ENCODE results near the gene EVA1C. TPM values are rescaled to one million over a fixed set of nuclear protein-coding genes. Genes with fewer than 3 reads are reported as not detected.

EVA1C gene
- total RNA-seq, 1 donor from 2014 or later = 1.2 TPM

DNA sequence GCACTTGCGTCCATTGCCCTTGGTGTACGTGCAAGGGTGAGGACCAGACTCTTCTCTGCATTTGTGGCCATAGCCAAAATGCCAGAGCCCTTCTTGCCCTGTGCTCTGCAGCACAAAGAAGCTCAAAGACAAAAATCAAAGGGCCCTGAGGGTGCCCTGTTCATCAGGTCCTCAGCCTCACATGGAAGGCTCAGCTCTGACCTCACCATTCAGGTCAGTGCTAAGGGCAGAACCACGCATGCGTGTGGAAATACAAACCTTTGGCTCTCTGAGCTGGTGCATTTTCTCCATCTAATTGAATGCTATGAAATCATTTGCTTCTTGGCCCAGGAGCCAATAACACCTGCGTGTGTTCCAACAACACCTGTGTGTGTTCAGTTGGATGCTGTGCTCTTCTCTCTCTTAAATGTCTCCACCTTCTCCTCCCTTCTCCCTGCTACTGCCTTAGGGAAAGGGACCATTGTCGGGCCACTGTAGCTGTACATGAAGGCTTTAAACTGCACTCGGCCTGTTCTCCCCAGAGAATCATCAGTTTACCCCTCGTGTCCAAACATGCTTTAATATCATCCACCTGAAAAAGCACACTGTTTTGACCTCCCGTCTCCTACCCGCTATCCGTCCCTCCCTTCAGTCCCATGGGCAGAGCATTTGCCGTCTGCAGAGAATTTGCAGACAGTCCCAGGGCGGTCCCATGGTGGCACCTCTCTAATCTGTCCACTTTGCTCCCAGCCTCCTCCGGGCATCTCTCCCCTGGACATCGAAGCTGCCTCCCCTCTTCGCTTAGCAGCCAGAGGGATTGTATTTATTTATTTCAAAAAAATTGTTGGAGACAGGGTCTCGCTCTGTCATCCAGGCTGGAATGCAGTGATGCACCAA is 60.6 kb downstream of the EVA1C start:
- Mint-ChIP-seq H3K9me3 (no peaks in the 10 kb centered on the region), H3K4me3 (peak overlapping the region; percentile 24), H3K36me3 (no peaks in the 10 kb centered on the region), H3K4me1 (peaks cover 23% of the 10 kb centered on the region), H3K27ac (peak overlapping the region; percentile 81), H3K27me3 (ENCODE audit: insufficient read depth, low read depth) (peaks cover 9% of the 10 kb centered on the region)
- Histone ChIP-seq H3K9ac (no peak overlapping the region), H3K4me3 (no peak overlapping the region), H4K20me1 (ENCODE audit: low read depth) (no peaks in the 10 kb centered on the region), H3K4me2 (no peak overlapping the region), H3K9me3 (ENCODE audit: low read depth) (no peaks in the 10 kb centered on the region), H3F3A (ENCODE audit: low read depth) (no peaks in the 10 kb centered on the region), H3K27me3 (no peaks in the 10 kb centered on the region), H3K4me1 (no peaks in the 10 kb centered on the region), H3K79me2 (ENCODE audit: low read depth) (no peaks in the 10 kb centered on the region), H3K27ac (no peak overlapping the region), H2AFZ (replicated peaks) (no peak overlapping the region), H3K36me3 (no peaks in the 10 kb centered on the region)
- TF ChIP-seq EZH2phosphoT487 (IDR thresholded peaks at IDR 0.05) (no peak), EZH2 (IDR thresholded peaks at IDR 0.05) (no peak)
- TF ChIP-seq, protein P1, sequence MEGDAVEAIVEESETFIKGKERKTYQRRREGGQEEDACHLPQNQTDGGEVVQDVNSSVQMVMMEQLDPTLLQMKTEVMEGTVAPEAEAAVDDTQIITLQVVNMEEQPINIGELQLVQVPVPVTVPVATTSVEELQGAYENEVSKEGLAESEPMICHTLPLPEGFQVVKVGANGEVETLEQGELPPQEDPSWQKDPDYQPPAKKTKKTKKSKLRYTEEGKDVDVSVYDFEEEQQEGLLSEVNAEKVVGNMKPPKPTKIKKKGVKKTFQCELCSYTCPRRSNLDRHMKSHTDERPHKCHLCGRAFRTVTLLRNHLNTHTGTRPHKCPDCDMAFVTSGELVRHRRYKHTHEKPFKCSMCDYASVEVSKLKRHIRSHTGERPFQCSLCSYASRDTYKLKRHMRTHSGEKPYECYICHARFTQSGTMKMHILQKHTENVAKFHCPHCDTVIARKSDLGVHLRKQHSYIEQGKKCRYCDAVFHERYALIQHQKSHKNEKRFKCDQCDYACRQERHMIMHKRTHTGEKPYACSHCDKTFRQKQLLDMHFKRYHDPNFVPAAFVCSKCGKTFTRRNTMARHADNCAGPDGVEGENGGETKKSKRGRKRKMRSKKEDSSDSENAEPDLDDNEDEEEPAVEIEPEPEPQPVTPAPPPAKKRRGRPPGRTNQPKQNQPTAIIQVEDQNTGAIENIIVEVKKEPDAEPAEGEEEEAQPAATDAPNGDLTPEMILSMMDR (IDR thresholded peaks at IDR 0.05) = no peak
- DNase-seq (ENCODE audit: low spot score) = no peak

DNA sequence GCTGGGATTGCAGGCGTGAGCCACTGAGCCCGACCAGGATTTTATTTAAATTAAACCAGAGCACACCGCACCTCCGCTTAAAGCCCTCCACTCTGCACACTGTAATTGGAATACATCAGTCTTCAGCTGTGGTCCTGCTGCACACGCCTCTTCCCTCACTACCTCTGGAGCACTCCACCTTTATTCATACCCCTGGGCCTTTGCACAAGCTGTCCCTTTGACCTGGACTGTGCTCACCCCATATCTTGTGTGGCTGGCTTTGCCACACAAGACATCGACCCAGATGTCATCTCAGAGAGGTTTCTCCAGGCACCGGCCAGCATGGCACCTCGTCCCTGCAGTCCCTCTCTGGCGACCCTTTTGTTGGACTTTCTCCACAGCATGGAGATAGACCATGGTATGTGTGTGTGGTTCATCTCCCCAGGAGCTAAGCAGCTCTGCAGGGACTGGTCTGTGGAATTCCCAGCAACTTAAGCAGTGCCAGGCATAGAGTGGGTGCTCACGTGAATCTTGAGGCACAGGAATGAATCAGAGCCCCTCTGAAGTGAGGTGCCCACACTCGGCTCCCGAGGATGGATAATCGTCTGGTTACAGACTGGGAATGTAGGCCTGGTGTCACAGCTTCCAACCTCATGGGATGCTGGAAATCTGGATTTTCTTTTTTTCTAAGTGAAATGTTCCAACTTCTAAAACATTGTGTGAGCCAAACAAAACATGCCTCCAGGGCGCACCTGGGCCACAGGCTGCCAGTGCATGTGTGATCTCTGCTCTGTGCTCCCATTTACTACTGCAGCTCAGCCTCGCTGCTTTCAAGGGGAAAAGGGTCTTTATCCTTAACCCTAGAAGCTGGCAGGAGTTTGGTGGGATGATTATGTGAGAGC is 61.9 kb downstream of the EVA1C start:
- Histone ChIP-seq H3K36me3 (no peaks in the 10 kb centered on the region), H3K9ac (no peak overlapping the region), H2AFZ (replicated peaks) (no peak overlapping the region), H3K79me2 (ENCODE audit: low read depth) (no peaks in the 10 kb centered on the region), H3K27ac (no peak overlapping the region), H4K20me1 (ENCODE audit: low read depth) (no peaks in the 10 kb centered on the region), H3K4me1 (no peaks in the 10 kb centered on the region), H3F3A (ENCODE audit: low read depth) (no peaks in the 10 kb centered on the region), H3K4me3 (no peak overlapping the region), H3K4me2 (no peak overlapping the region), H3K9me3 (ENCODE audit: low read depth) (no peaks in the 10 kb centered on the region), H3K27me3 (no peaks in the 10 kb centered on the region)
- H3K4me1 Mint-ChIP-seq = peaks cover 19% of the 10 kb centered on the region
- H3K9me3 Mint-ChIP-seq = no peaks in the 10 kb centered on the region
- no peak for DNase-seq (ENCODE audit: low spot score)
- H3K27ac Mint-ChIP-seq = peak overlapping the region; percentile 18
- no peak overlapping the region for H3K4me3 Mint-ChIP-seq
- H3K27me3 Mint-ChIP-seq (ENCODE audit: insufficient read depth, low read depth) = peaks cover 11% of the 10 kb centered on the region
- TF ChIP-seq, protein P1 (IDR thresholded peaks at IDR 0.05) = no peak
- TF ChIP-seq EZH2 (IDR thresholded peaks at IDR 0.05) (no peak), EZH2phosphoT487 (IDR thresholded peaks at IDR 0.05) (no peak)
- H3K36me3 Mint-ChIP-seq = no peaks in the 10 kb centered on the region

DNA sequence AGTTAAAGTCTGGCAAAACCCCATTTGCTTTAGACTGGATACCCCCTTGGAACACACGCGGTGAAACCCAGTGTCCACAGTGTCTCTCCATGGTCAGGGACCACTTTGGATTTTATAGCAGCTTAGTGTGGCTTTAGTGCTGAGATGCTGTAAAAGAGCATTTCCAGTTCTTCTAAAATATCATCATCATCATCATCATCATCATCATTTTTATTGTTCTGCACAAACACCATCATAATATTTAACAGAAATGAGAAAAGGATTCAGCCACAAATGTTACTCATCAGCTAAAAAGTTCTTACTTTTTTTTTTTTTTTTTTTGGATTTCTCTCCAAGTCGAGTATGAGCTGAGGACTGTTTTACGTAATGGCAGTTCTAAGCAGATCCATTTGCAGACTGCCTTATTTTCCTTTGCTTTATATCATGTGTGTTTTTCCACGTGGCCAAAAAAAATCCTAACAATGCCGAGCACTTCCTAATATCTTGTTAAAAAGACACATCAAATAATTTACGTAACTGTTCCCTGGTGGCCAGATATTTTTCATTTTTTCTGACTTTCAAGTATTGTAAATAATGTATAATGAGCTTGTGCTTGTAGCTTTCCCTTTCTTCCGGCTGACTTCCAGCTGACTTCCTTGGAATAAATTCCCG is 62.8 kb downstream of the EVA1C start:
- Histone ChIP-seq H3K4me1 (no peaks in the 10 kb centered on the region), H3K27ac (no peak overlapping the region), H3K9ac (no peak overlapping the region), H4K20me1 (ENCODE audit: low read depth) (no peaks in the 10 kb centered on the region), H3K4me2 (no peak overlapping the region), H3F3A (ENCODE audit: low read depth) (no peaks in the 10 kb centered on the region), H3K36me3 (no peaks in the 10 kb centered on the region), H3K79me2 (ENCODE audit: low read depth) (no peaks in the 10 kb centered on the region), H3K27me3 (no peaks in the 10 kb centered on the region), H3K4me3 (no peak overlapping the region), H2AFZ (replicated peaks) (no peak overlapping the region), H3K9me3 (ENCODE audit: low read depth) (no peaks in the 10 kb centered on the region)
- no peak for TF ChIP-seq EZH2 (IDR thresholded peaks at IDR 0.05)
- TF ChIP-seq, protein P1 (IDR thresholded peaks at IDR 0.05) = no peak
- TF ChIP-seq EZH2phosphoT487 (IDR thresholded peaks at IDR 0.05) = no peak
- peaks cover 19% of the 10 kb centered on the region for H3K4me1 Mint-ChIP-seq
- H3K4me3 Mint-ChIP-seq = no peak overlapping the region
- H3K36me3 Mint-ChIP-seq = no peaks in the 10 kb centered on the region
- DNase-seq (ENCODE audit: low spot score) = no peak
- no peaks in the 10 kb centered on the region for H3K9me3 Mint-ChIP-seq
- H3K27me3 Mint-ChIP-seq (ENCODE audit: insufficient read depth, low read depth) = peaks cover 12% of the 10 kb centered on the region
- H3K27ac Mint-ChIP-seq = no peak overlapping the region

Measured in neural progenitor cell (in vitro differentiated cells).